Suppressor macrophage treated with lipopolysaccharide for 4 hours (primary cell): ENCODE results near the gene SESN1.

Experiments
- DNase-seq: peaks from one replicate; pipeline ENCODE4 v3.0.0-alpha.2; 2020

SESN1 gene

GRCh38 chr6:108955329-108955949 is 139.2 kb downstream of the SESN1 start:
- no peak for DNase-seq

GRCh38 chr6:108953681-108954080 is 141.0 kb downstream of the SESN1 start:
- DNase-seq: no peak

GRCh38 chr6:108952776-108953486 is 141.7 kb downstream of the SESN1 start:
- DNase-seq: no peak

DNA sequence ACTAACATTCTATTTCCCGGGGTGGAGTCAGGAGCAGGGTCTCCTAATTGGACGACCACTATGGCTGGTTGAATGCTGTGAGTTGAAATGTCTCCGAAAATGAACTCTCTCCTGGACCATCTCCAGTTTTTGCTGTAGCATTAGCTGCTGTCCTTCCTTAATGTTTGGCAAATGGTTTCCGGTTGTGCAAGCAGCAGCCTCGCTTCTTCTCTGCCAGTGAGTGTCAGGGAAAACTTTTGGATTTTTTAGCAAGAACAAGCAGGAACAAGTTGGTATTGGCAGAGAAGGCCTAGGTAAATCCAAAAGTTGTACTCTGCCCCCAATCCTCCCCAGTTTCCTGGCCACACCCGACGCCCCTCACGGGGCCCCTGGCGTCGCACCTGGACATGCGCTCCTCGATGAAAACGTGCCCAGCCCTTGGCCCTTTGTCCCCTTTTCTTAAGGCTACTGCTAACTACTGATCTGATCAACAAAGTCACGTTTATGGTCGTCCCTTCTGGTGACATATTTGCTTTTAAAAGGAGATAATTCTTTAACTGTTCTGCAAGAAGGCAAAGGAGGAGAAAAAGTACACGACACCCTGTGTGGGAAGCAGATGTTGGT is 143.2 kb downstream of the SESN1 start:
- DNase-seq: no peak

DNA sequence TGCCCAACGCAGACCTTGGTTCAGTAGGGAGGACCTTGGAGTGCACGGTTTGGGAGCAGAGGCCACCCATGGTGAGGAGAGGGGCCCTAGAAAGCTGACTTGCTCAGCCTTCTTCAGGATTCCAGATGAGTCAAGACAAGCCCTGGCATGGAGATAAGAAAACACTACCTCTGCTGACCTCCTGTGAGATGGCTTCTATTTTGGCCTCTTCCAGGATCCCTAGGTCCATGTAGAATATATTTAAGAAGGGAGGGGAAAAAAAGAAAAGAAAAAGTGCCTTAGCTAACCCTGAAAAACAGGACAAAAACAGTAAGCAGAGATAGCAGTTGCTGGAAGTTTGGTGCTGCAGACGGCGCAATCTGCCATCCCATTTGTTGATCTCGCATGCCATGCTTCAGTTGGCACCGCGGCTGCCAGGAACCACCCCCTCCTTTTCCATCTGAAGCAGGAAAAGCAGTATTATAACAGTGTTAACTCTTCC is 146.4 kb downstream of the SESN1 start:
- DNase-seq: no peak

GRCh38 chr6:108947114-108947854 is 147.4 kb downstream of the SESN1 start:
- DNase-seq: peak; percentile 82

GRCh38 chr6:108946695-108947094 is 148.0 kb downstream of the SESN1 start:
- no peak for DNase-seq

GRCh38 chr6:108945681-108946159 is 148.9 kb downstream of the SESN1 start:
- no peak for DNase-seq

DNA sequence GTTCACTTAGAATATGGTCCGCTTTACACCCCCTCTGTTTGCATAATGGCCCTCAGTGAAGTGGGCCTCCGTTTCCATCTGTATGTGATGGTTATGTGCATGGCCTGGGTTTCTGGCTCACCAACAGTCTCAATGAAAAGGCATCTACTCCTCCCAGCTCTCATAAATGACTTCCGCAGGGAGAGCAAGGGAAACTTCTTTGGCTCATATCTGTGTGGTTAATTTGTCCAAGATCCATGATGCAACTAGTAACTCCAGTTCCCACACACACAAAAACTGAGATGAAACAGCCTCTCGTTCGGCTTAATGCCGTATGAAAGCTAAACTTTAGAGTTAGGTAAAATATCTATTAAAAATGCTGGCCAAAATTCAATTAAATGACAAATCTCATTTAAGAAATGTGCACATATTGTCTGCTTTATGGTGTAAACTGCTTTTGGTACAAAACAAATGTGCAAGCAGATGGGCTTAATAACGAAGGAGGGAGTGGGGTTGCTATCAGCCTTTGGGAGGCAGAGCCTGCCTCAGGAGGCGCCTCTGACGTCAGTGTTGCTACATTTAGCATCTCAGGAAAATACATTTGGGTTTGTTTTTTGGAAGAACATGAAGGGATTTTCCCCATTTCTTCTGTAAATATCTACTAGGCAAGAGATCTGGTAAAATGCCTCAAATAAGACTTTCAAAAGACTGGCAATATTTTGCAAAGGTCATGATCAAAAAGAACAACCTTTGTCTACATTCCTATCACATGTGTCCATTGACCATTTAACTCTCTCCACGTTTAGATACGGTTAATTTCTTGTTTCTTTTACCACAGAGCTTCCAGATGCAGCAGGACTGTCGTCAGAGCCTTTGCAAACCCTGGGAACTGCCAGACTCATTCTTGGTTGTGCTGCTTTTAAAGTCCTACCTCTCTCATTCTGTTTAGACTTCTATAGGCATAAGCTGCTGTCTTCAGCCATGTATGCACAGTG is 149.7 kb downstream of the SESN1 start:
- DNase-seq: no peak

- DNase-seq: no peak
Measured at GRCh38 chr6:108944071-108944470, 150.6 kb downstream of the SESN1 start.

- DNase-seq: no peak
Measured at GRCh38 chr6:108942556-108943492, 151.8 kb downstream of the SESN1 start.

- no peak for DNase-seq
Measured at GRCh38 chr6:108941859-108942258, 152.8 kb downstream of the SESN1 start.

DNA sequence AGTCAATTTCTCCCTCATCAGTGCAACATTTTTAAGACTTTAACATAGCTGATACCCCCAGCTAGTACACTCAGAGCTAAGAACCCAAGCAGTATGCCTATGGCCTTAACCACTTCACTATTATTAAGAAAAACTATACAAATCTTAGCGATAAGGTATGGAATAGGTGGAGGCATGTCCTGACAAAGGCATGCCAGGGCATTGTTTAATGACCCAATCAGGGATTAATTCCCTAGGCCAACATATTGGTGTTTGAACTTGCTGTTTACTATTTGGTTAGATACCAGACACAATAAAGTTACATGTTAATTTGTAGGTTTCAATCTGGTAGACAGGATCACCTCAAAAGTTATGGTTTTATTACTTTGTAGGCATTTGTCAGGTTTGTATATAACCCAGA is 153.4 kb downstream of the SESN1 start:
- DNase-seq: no peak

DNA sequence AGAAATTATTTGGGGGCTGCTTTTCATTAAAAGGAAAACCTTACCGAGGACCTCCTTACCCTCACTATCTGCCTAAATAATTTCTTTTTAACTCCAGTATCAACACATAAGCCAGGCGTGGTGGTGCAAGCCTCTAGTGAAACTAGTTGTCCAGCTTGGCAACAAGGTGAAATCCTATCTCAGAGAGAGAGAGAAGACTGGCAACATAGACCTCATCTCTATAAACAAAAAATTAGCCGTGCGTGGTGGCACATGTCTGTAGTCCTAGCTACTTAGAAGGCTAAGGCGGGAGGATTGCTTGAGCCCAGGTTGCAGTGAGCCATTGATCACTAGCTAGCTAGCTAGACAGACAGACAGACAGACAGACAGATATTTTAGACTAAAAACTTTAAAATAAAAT is 153.9 kb downstream of the SESN1 start:
- DNase-seq: no peak

DNA sequence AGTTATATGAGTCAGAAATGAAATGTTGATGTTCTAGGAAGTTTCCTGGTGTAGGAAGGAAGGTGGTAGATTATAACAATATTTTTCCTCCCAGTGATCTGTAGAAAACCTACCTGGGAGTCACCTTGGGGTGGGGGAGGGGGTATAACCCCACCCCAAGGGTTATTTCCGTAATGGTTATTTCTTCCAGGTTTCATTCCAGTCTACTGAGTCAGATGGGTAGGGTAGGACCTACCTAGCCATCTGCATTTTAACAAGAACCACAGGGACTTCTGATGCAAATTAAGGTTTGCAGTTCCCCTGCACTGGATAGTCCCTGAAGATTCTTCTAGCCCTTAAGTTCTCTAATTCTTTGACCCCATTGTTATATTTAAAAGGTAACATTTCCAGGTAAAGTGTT is 157.5 kb downstream of the SESN1 start:
- DNase-seq: no peak
